ENCODE data around the gene SLC35E4.

- TF ChIP-seq POLR2A (IDR thresholded peaks at IDR 0.05) (no peak), CTCF (IDR thresholded peaks at IDR 0.05) (no peak)
Measured at GRCh38 chr22:30603801-30604200, 31.8 kb upstream of the SLC35E4 start.
